ENCODE measurements around the gene PSMG3. TPM values are rescaled to one million over a fixed set of nuclear protein-coding genes. Genes with fewer than 3 reads are reported as not detected.

PSMG3 gene, protein sequence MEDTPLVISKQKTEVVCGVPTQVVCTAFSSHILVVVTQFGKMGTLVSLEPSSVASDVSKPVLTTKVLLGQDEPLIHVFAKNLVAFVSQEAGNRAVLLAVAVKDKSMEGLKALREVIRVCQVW
- total RNA-seq: 13.3 and 17.9 TPM in 2 replicates

DNA sequence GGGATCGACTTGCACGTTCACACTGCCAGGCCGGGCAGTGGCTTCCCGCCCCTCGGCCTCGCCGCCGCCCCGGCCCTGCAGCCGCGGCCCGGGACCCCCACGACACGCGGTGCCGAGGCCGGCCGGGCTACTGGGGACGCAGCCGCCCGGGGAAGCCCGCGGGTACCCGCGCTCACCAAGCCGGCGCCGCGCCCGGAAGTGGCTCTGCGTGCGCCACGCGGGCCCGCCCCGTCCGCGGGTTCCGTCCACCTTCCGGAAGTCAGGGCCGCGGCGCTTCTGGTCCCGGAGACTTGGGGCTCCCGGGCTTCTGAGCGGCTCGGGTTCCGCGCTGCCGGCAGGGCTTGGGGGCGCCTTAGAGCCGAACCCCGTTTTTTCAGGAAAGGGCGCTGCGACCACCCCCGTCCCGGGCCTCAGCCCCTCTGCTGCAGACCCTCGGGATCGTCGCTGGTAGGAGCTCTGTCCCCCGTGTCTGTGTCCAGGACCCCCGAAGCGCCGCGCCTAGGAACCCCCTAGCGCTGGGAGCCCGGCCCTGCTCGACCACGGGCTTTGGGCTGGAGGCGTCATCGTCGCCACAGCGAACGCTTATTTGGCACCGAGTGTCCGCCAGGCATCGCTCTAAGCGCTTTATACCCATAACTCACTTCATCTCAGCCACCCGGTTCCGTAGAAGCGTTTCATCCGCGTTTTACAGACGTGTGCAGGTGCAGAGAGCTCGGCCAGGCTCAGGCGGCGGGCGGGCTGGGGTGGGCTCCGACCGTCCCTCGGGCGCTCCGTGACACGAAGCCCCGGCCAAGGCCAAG, at the start of gene PSMG3:
Gene PSMG3 (minus strand): TSS at position 200 of the 800 bp plus-strand sequence. CDS start 693 bp downstream, outside the sequence.
- DNase-seq (ENCODE audit: low read depth in 2 of 2): peak; percentile 92

DNA sequence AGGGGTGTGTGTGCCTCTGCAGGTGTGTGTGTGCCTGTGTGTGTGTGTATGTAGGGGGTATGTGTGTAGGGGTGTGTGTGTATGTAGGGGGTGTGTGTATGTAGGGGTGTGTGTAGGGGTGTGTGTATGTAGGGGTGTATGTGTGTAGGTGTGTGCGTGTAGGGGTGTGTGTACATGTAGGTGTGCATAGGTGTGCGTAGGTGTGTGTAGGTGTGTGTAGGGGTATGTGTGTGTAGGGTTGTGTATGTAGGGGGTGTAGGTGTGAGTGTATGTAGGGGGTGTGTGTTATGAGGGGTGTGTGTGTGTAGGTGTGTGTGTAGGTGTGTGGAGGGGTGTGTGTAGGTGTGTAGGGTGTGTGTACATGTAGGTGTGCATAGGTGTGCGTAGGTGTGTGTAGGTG, 48.6 kb upstream of the PSMG3 start:
- no peak for DNase-seq (ENCODE audit: low read depth in 2 of 2)

DNA sequence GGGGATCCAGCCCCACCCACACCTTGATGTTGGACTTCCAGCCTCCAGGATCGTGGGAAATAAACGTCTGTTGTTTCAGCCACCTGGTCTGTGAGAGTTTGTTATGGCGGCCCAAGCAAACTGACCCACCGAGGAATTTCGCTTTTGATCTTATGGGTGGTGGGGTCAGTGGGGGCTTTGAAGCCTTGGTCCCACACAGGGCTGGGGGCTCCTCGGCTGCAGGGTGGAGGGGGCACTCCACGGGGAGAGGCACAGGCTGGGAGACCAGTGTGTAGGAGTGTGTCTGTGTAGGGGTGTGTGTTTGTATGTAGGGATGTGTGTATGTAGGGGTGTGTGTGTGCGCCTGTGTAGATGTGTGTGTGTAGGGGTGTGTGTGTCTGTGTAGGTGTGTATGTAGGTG, 48.1 kb upstream of the PSMG3 start:
- DNase-seq (ENCODE audit: low read depth in 2 of 2): no peak

DNA sequence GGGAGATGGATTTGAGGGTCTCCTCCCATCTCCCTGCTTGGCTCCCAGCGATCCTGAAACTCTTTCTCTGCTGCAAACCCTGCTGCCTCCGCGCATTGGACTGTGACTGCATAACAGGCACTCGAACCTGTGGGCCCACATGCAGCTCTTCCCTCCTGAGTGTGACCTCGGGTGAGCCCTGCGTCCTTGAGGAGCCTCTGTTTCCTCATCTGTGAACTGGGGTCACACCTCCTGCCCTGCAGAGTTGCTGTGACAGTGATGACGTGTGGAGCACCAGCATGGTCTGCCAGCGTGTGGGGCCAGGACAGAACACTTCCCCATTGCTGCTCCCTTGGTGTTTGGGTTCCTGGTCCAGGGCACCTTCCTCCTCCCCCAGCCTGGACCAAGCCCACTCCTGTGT, 46.9 kb upstream of the PSMG3 start:
- DNase-seq (ENCODE audit: low read depth in 2 of 2): no peak

DNA sequence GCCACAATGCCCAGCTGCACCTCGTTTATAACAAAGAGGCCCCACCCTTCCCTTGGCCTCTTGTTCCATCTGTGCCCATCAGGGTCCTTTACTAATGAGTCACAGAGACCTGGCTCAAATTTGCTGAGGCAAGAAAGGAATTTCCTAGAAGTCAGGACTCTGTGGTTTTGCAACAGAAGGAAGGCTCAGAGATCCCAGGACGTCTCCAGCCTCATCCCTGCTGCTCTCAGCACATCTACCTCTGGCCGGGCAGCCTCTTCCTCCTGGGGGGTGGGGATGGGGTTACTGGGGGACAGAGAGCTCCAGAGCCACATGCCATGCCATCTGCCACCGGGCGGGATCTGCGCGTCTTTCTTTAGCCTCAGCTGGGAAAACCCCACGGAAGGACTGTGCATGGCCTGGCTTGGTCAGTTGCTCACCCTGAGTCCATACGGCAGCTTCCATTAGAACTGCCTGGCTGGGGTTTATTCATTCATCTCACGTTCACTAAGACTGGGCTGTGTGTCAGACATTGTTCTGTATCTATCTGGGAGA, 41.9 kb upstream of the PSMG3 start:
- DNase-seq (ENCODE audit: low read depth in 2 of 2): peak in 1 of 2 donors; percentile 28

DNA sequence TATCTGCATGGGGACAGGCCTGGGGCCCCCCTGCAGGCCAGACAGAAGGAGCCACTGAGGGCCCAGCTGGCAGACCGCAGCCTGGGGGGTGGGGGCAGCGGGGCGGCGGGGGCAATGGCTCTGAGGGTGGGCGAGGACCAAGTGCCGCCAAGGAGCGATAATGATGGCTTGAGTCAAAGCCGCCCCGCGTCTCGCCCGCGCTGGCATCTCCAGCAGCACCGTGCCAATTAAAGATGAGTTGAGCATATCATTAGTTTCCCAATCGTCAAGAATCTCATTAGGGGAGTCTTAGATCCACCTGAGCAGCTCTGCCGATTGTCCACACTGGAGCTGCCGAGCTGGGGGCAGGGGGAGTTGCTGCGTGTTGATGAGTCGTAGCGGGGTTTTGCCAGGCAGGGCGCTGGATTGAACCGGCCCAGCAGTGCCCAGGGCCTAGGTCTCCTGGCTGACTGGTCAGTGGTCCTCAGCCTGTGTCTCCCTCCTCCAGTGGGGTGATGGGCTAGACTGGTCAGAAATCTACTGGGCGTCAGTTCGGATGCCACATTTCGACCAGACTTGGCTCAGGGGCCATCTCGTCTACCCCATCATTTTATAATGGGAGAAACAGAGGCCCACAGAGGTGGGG, 41.0 kb upstream of the PSMG3 start:
- no peak for DNase-seq (ENCODE audit: low read depth in 2 of 2)

DNA sequence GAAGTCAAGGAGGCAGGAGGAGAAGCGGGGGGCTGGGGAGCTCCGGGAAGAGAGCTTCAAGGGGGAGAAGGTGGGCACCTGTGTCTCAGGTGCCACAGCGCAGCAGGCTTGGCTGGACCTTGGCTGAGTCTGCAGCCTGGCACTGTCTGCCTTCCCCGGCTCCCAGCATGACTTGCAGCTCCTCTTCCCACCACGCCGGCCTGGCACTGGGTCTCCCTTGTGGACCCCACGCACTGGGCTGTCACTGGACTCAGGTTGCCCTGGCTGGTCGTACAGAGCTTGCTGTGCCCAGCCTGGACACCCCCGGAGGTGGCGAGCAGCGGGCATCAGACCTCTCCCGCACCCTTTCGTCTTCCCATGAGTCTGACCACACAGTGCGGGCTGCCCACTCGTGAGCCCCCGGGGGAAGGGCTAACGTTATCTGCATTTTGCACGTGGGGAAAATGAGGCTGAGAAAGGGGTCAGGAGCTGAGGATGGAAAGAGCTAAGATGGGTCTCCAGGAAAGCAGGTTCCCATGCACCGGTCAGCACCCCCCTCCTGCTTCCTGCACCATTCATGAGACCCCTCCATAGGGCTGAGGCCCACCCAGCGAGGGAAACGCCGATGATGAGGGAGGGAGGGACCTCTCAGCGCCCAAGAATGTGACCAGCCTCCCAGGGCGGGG, 40.3 kb upstream of the PSMG3 start:
- no peak for DNase-seq (ENCODE audit: low read depth in 2 of 2)

DNA sequence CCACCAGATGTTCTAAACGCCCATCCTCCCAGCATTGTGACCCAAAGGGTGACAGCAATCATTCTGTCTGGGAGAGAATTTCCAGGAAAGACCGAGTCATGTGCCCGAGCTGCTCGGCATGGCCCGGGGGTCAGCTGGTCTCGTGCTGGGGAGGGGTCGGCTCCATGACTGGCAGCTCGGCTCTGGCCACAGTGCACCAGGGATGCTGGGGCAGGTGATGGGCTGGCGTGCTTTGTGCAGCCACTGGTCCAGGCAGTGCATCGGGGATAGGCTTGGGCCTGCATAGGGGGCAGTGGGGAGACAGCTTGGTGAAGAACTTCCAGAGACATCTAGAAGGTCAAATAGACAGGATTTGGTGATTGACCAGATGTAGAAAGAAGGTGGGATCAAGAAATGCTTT, 39.2 kb upstream of the PSMG3 start:
- no peak for DNase-seq (ENCODE audit: low read depth in 2 of 2)

DNA sequence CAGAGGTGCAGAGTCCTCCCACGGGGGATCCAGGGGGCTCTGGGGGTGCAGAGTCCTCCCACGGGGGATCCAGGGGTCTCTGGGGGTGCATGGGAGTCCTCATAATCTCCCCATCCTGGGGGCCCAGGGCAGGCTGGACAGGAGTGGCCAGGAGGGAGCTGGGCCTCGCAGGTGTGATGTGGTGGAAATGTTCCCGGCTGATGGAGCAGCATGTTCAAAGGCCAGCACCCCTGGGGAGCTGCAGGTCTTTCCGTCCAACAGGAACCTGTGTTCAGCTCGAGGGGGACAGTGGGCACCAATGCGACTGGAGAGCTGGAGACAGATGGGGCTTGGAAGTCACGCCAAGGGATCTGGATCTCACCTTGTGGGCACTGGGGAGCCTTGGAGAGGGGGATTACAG, 38.5 kb upstream of the PSMG3 start:
- no peak for DNase-seq (ENCODE audit: low read depth in 2 of 2)

DNA sequence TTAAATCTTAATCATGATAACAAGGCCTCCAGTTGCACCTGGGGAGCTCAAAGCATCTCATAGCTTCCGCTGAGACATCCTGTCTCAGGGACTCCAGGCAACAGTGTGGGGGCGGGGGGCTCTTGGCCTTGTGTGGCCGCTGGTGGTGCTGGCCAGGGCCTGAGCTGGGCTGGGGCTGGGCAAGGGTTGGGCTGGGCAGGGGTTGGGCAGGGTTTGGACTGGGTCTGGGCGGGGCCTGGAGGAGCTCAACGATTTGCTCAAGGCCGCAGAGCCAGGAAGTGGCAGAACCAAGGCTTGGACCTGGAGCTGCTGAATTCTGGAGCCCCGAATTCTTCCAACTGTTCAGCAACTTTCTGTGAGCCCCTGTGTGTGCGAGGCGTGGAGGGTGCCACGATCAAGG, 37.9 kb upstream of the PSMG3 start:
- DNase-seq (ENCODE audit: low read depth in 2 of 2): no peak

DNA sequence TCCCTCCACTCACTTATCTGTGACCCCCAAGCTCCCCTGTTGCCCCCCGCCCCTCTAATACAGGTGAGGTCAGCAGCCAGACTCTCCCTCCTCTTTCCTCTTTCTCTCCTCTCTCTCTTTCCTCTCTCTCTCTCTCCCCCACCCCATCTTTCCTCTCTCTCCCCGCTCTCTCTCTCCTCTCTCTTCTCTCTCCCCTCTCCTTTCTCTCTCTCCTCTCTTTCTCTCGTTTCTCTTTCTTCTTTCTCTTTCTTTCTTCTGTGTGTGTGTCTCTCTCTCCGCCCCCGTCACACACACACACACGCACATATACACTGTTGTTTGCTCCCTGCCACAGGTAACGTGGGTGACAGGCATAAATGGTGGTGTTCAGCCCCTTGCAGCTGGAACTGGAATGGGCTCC, 37.2 kb upstream of the PSMG3 start:
- no peak for DNase-seq (ENCODE audit: low read depth in 2 of 2)

DNA sequence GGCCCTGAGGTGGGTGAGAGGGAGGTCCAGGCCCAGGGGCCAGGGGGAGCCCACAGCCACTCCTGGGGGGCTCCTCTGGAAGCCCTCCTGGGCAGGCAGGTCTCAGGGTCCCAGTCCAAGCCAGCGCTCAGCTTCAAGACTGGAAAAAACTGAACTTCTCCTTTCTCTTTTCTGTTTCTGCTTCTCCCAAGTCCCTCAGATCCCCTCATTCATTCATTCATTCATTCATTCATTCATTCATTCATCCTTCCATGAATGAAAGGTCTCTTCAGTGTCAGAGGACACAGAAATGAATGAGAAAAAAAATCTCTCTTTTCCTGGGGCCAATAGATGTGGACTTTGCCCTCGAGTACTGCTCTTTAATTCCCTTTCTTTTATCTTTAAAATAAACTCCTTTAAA, 34.6 kb upstream of the PSMG3 start:
- DNase-seq (ENCODE audit: low read depth in 2 of 2): no peak

DNA sequence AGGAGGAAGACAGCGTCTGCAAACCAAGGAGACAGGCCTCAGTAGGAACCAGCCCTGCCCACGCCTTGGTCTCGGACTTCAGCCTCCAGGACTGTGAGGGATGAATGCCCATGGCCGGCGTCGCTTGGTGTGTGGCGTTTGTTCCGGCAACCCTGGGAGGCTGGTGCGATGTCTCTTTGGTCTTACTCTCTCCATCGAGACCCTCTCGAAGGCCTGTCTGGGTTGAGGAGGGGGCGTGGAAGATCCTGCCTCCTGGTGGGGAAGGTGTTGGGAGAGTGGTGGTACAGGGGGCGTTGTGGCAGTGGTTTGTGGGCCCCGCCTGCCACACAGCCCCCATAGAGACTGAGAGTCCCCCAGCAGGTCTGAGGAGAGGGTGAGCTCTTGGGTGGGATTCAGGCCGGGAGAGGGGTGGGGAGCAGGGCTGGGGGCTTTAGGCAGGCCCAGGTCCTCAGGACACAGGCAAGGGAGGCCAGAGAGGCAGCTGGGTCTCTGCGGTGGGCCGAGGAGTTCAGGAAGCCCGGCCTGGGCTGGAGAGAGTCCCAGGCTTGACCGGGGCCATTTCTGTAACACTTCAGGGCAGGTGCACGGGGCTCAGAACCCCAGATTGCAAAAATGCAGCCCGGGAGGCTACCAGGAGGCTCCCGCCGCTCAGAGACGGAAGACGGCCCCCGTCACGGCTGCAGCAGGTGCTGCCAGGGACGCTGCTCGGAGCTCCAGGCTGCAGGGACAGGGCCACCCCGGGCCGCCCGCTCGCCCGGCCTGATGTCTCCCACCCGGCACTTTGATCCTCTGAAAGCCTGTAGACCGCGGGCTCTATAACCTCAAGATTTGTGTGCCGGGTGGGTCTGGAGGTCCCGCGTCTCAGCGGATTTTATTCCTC, 33.8 kb upstream of the PSMG3 start:
- DNase-seq (ENCODE audit: low read depth in 2 of 2): no peak

DNA sequence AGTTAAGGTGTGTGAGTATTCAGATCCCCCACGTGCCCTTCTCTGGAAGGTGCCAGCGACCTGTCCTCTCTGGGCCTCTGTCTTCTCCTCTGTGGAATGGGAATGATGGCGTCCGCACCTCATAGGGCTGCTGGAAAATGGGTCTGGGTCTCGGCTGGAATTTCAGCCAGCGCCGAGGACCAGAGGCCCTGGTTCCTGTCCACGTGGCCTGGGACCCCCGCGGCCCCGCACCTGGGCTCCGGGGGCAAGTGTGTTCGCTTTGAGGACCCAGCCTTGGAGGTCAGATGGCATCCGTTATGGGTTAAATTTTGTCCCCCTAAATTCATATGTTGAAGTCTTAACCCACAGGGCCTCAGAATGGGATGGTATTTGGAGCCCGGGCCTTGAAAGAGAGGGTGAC, 32.6 kb upstream of the PSMG3 start:
- DNase-seq (ENCODE audit: low read depth in 2 of 2): no peak

DNA sequence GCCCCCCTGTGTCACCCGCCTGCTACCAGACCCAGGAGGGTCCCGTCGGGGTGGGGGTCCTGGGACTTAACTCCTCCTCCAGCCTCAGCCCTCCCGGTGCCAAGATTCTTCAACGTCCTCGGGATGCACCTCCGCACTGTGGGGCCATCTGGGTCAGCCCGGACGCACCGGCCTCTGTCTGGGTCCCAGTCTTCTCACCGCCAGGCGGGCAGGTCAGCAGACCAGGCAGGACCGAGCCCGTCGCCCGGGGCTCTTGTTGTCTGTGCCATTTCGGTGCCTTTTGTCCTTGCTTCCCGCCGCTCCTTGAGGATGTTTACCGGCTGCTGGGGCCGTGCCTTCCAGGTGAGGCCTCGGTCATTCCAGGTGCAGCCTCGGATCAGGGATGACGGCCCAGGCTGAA, 32.1 kb upstream of the PSMG3 start:
- DNase-seq (ENCODE audit: low read depth in 2 of 2): no peak

DNA sequence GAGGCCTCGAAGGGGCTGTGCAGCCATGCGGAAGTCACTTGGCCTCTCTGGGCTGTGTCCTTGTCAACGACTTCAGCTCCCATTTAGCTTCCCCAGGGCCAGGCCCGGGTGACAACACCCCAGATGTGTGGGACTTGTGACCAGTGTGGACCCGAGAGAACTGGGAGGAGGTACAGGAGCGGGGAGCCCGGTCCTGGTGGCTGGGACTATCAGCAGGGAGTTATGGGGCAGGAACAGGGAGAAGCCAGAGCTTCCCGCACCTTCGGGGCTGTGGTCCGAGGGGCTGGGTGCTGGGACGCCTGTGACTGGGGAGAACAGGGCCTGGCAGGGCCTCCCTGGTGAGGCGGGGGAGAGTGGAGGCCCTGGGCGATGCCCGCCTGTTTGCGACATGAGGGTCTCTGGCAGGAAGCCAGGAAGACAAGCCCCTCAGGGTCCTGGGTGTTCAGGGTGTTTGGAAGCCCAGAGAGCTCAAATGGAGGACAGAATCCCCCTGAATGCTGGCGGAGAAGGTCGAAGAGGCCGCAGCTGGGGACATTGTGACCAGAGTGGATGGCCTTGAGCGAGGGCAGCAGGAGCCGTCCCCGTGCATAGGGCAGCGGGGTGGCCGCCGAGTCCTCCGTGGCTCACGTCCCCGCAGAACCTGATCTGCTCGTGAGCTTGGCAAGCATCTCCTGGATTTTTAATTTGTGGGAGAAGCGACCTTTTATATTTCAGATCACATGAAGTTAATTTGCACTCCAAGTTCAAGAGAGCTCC, 30.0 kb upstream of the PSMG3 start:
- DNase-seq (ENCODE audit: low read depth in 2 of 2): no peak

DNA sequence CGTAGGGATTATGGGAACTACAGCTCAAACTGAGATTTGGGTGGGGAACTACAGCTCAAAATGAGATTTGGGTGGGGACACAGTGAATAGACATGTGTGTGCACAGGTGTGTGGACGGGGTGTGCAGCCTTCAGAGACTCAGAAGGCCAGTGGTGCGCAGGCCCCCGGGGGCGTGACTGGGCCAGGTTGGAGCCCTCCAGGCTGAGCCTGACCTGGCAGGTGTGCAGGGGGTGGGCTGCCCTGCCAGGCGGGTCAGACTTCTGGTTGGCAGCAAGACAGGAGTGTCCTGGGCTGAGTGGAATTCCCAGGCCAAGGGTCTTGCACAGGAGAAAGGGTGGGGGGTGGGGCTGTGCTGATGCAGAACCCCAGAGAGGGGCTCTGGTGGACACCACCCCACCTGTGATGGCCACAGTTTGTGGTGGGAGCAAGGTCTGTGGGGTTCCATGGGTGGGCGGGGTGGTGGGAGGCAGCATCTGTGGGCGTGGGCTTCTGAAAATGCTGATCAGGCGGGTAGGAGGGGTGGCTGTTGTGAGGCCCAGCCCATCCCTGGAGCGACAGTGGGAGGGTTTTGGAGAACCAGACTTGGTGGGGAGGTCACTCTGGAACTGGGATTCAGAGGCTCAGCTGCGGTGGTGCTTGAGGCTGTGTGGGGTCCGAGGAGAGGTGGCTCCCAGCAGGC, 29.3 kb upstream of the PSMG3 start:
- no peak for DNase-seq (ENCODE audit: low read depth in 2 of 2)

DNA sequence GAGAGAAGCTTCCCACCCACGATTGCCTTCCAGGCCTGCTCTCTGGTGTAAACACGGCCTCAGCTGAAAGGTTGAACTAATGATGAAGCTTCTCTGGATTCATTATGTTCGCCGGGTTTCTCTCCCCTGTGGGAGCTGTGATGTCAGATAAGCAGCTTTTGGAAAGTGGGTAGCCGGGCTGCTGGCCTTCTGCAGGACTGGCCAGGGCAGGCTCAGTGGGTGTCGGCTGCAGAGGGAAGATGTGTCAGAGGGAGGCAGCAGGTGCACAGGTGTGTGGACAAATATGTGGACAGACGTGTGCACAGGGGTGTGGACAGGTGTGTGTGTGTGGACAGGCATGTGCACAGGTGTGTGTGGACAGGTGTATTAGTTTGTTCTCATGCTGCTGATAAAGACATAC, 28.5 kb upstream of the PSMG3 start:
- no peak for DNase-seq (ENCODE audit: low read depth in 2 of 2)

DNA sequence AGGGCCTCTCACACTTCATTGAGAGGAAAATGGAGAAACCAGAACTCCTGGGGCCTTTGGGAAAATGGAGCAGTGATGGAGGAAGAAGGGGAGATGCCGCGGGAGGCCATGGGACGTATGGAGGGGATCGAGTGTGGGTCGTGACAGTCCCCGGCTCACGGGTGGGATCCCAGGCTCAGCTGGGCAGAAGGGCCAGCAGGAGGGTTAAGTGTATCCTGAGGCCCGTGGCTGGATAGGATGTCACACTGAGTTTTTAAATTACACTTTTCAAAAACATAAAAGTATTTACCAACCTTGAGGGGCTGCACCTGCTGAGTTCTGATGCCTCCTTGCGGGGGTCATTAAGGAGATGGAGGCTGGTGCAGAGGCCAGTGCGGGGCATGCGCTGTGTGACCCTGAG, 28.0 kb upstream of the PSMG3 start:
- no peak for DNase-seq (ENCODE audit: low read depth in 2 of 2)

Data from lung microvascular endothelial cell (primary cell).